Activated T-cell treated with anti-CD3 and anti-CD28 coated beads for 48 hours (primary cell): ENCODE data around the gene AADAT.
A peak's percentile ranks its signal among the peaks of the same experiment; 100 is the strongest.
"Not testable (repeated sequence)": the region's sequence is repeated elsewhere in the genome, so short reads cannot be mapped to it uniquely, and the experiment has no call there.

ENCODE experiments used
- DNase-seq: peaks from one replicate; pipeline ENCODE4 v3.0.0-alpha.2; 2020; ENCODE audit warnings: low read depth

Gene AADAT

GRCh38 chr4:170089274-170089667 lies 485 bp downstream of the AADAT start:
- DNase-seq, result no peak

DNA sequence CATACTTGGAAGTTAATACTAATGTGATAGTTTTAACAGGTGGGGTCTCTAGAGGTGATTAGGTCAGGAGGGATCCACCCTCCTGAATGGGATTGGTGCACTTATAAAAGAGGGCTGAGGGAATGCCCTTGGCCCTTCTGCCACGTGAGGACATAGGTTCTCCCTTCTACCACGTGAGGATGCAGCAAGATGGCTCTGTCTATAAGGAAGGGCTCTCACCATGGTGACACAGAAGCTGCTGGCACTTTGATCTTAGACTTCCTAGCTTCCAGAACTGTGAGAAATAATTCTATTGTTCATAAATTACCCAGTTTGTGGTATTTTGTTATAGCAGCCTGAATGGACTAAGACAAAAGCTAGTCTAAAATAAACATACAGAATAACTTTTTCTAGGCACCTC lies 1.0 kb downstream of the AADAT start:
- no peak for DNase-seq

- DNase-seq, result no peak
Observed at GRCh38 chr4:170087163-170087700, 2.5 kb downstream of the AADAT start.

DNA sequence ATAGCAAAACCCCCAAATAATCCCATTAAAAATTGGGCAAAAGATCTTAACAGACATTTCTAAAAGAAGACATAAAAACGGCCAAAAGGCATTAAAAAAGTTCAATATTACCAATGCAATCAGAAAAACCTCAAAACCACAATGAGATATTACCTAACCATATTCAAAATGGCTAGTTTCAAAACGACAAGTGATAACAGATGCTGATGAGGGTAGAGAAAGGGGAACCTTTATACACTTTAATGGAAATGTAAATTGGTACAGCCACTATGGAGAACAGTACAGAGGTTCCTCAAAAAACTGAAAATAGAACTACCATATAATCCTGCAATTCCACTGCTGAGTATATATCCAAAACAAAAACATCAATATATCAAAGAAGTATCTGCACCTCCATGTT lies 6.2 kb downstream of the AADAT start:
- no peak for DNase-seq

GRCh38 chr4:170080496-170080895 lies 9.3 kb downstream of the AADAT start:
- DNase-seq, result no peak

GRCh38 chr4:170079981-170080380 lies 9.8 kb downstream of the AADAT start:
- DNase-seq, result no peak

- no peak for DNase-seq
Observed at GRCh38 chr4:170071196-170071595, 18.6 kb downstream of the AADAT start.

DNA sequence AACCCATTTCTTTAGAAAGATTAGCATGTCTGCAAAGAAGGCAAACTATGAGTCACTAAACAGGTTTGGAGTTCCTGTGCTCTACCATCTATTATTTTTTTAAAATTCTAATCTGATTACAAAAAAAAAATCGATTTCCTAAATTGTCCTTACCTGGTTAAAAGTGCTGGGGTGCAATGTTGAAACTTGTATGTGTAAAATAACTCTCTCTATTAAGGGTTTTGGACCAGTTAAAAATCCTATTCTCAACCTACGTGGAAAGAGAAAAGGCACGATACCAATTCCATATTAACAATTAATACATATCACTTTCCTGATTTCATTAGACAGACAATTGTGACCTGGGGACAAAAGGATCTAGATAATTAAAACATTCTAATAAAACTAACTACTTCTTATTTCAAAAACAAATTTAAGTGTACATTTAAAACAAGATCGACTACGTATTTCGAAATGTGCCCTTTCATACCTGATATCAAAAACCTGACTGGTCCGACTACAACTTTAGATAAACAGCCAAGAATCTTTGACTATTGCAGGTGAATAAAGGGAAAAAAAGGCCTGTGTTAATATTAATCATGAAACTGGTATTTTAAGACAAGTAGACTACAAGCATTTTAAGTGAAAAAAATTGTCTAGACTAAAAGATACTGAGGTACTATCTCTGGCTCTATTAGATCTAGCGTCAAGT lies 21.2 kb downstream of the AADAT start:
- no peak for DNase-seq

DNA sequence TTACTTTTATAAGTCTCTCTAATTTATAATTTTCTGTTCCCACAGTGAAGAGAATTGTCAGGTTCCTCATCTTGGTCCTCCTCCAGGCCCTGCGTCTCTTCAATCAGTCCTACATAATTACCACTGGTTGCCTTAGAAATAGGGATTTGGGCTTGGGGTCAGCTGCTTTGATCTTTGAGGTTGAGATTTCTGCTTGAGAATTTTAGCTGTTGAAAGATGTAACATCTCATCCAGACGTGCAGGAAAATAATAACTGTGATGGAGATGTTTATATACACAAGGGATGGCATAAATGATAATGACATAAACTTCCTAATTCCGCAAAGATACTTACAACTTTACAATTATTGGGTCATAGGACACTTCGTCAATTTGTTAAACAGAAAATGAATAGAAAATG lies 30.3 kb downstream of the AADAT start:
- DNase-seq, result no peak

DNA sequence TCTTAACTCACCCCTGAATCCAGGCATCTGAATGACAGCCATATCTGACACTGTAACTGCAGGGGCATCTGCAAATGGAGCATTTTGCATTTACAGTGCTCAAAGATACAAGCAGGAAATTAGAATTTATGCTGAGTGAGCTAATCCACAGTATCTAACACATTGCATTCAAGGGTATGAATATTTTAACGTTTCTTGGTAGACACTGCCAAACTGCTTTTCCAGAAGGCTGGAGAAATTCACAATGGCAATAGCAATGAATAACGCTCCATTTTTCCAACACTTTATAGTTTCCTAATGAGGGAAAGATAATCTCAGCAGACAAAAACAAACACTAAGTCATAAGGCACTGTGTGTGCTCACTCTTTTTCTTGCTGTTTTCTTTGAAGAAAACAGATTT lies 30.9 kb downstream of the AADAT start:
- no peak for DNase-seq

DNA sequence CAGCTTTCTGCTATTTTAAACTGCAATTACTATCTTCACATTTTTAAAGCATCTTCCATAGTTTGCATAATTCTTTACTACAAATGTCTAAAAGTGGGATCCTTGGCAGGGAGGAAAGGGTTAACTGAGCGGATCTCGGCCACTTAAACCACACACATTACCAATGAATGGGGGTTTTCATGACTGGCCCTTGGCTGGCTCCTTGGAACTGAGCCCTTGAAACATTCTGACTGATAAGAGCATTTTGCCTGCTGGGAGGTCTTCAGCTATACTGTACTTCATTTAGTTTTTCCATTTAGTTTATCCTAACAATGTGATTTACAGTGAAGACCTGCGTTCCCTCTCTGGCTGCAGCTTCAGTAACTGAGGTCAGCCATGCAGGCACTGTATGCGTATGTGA lies 31.9 kb downstream of the AADAT start:
- DNase-seq, result no peak

- no peak for DNase-seq
Observed at GRCh38 chr4:170052919-170053318, 36.8 kb downstream of the AADAT start.

DNA sequence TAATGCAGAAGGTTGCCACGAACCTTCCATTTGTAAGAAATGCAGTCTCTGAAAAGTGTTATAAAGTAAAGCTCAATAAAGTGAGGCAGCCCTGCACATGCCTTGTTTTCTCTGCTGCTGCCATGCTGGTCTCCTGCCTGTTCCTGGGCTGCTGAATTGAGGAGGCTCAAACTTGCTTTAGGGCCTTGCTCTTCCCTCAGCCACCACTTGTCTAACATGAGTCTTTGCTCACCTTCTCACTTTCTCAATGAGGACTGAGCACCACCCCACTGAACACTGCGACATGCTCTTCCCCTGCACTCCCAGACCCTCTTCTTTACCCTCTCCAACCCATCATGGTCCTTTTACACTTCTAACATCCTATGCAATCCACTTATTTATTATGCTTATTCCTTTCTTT lies 38.4 kb downstream of the AADAT start:
- DNase-seq, result no peak

DNA sequence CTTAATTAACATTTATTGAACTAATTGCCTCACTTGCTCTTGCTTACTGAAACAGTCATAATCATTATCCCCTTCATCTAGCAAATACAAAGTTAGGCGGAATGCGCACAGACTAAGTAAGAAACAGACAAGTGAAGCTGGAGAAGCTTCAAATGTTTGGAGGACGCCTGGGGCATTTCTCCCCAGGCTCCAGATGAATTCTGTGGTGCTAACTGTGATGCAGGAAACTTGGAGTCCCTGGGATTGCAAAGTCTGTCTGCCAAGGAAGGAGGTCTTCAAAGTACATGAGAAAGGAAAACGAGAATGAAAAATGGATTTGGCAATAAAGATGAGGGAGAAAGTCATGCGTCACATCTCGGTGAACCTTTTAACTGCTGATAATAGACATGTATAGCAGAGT lies 40.0 kb downstream of the AADAT start:
- no peak for DNase-seq

DNA sequence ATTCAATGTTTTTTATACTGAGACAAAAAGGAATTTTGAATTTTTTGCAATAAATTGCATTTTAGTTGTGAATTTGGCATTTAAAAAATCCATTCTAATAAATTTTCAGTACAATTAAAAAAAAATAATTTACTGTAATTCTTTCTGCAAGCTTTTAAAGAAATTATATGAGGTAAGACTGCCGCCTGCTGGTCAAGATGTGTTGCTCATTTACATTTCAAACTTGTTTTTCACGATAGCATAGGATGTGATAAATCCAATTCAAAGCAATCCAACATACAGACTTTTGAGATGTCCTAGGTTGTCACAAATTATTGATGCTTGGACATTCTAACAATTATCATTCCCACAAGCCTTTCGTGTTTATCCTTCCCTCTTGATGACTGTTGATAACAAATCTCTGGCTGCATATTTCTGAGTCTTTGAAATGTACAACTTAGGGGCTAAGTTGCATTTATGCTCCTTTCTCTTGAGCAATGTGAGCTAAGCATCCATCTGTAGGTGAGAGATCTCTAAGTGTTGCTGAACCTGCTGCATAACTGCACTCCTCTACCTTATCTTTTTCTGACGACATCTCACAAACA lies 41.9 kb downstream of the AADAT start:
- DNase-seq, result peak; percentile 6

- DNase-seq, result not testable (repeated sequence)
Observed at GRCh38 chr4:170046156-170046555, 43.6 kb downstream of the AADAT start.

- DNase-seq, result no peak
Observed at GRCh38 chr4:170040031-170040680, 49.6 kb downstream of the AADAT start.

DNA sequence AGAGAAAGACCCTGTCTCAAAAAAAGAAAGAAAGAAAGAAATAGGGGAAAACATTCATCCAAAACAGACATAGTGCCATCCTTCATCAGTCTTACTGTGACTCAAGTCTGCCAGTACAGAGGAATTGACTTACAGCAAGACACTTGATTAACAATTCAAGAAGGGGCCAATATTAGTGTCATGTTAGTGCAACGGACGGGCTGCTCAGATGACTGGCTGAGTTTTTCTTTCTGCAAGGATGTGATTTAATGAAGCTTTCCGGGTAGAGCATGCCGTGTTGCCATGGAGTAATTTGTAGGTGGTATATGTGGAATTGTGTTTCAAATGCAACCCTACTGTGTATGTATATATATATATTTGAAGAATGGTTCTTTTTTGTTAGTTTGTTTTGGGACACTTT lies 51.0 kb downstream of the AADAT start:
- no peak for DNase-seq

- DNase-seq, result no peak
Observed at GRCh38 chr4:170038232-170038631, 51.5 kb downstream of the AADAT start.

- DNase-seq, result no peak
Observed at GRCh38 chr4:170037481-170037880, 52.3 kb downstream of the AADAT start.

DNA sequence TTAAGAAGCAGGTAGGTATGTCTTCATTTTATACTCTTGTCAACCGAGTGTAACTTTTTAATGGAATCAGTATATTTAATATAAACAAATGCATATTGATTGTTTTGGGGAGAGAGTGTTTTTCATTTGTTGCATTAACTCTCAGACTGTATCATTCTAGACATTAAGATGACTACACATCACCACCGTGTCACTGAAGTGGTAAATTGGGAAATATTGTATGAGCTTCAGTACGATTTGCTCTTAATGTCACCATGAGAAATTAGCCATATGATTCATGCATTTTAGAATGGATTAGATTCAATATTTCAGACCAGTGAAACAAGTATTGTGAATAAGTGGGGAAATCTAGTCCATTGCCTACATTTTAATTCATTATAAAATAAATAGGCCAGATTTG lies 53.9 kb downstream of the AADAT start:
- no peak for DNase-seq

DNA sequence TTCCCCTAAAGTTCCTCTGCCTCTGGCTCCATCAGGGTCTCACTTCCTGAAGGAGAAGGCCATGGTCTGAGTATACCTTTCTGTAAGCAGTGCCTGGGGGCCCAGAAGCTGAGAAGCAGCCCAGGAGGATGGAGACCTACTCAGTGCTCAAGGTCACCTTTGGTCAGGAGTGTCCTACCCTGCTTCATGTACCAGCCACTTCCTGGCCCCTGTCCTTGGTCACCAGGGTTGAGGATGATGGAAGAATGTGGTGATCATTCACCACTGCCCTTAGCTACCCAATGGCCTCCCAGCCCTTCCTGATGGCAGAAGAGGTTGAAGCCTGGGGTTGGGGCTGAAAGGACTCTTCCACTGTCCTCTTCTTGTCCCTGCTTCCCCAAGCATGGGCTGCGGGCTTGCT lies 54.5 kb downstream of the AADAT start:
- no peak for DNase-seq

GRCh38 chr4:170033999-170034398 lies 55.8 kb downstream of the AADAT start:
- no peak for DNase-seq
